Hypothalamus (tissue), 51 donors: ENCODE results near the gene SLC25A10.

Experiments used
- DNase-seq, 51 donors: peaks; one replicate each; lab custom pipeline; 2025; lab: John Stamatoyannopoulos, UW

Gene SLC25A10, protein sequence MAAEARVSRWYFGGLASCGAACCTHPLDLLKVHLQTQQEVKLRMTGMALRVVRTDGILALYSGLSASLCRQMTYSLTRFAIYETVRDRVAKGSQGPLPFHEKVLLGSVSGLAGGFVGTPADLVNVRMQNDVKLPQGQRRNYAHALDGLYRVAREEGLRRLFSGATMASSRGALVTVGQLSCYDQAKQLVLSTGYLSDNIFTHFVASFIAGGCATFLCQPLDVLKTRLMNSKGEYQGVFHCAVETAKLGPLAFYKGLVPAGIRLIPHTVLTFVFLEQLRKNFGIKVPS

DNA sequence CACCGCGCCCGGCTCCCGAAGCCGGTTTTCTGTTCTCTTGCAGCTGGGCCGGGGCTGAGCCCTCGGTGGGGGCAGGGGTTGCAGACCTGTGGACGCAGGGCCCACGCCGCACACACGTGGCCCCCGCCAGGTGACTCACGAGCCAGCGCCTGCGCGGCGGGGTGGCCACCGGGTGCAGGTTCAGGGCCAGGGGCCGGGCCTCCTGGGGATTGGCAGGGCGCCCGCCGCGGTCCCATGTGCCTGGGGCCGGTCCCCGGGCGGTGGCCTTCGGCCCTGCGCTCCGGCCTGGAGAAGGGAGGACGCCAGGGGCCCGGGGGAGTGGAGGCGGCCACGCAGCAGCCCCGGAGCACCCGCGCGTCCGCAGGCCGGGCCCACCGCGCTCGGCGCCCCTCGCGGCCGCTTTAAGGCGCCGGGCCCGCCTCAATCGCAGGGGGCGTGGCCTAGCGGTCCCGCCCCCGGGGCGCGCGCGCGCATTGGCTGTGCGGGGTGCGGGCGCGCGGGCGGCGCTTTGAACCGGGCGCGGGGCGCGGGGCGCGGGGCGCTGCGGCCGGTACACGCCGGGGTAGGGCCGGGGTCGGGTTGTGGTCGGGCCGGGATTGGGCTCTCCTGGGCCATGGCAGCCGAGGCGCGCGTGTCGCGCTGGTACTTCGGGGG, at the start of gene SLC25A10:
Gene SLC25A10, plus strand, starts transcription at position 471 of the 654 bp plus-strand sequence. Its CDS starts 143 bp downstream, at position 614.
- peak in 44 of 51 donors; percentile 26 to 86 (median 62) for DNase-seq

DNA sequence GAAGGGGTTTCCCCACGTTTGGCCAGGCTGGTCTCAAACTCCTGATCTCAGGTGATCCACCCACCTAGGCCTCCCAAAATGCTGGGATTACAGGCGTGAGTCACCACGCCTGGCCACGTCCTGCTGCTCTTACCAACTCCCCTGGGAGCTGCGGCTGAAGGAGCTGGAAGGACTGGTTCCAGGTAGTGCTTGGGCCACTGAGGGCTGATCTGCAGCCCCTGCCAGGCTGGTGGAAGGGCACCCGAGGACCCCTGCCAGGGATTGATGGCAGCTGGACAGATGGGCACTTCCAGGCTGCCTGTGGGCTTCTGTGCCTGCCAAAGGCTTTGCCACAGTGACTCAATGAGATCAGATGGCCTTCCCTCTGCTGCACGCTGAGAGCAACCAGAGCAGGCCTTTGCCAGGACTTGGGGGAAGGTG, 48.0 kb upstream of the SLC25A10 start:
- DNase-seq, result no peak

DNA sequence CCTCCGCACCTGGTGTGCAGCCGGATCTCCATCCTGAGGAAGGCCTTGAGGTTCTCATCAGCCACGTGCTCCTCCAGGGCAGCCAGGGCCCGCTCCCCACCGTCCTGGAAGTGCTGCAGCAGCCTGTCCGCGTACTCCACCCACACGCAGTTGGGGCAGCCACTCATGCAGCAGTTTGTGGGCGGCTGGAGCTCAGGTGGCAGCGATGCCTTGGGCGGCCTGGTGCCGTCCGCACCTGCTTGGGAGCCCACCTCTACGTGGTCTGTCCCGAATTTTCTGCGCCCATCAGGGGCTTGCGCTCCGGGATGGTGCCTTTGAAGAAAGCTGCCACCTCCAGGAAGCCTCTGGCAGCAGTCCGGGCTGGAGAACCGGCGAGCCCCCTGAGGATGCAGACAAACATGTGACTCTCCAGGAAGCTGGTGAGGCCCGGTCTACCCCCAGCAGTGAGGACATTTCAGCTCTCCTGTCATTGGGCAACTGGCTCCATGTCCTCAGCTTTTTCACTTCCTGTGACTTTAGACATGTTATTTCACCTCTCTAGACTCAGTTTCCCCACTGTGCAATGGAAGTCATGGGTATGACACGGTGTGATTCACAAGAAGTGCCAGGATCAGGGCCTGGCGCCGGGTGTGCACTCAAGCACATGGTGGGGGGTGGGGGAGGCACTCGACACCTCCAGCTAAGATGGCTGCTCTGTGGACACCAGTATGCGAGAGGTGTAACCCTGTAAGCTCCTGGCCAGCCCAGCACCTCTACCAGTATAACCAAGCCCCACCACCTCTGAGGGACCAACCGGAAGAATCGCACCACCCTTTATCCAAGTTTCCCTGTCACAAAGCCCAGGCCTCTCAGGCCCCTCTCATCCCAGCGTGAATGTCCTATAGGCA, 46.6 kb upstream of the SLC25A10 start:
- DNase-seq, result peak in 4 of 51 donors; percentile 3 to 27 (median 20)

DNA sequence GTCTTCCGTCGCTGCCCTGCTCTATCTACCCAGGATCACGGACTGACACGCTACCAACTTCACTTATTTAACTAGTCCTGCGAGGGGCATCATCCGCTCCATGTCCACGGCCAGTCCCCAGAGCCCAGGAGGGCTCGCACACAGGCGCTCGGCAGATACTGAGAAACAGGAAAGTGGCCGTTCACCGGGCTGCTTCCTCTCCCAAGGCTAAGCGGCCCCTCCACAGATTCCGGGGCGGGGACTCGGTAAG, 46.1 kb upstream of the SLC25A10 start:
- DNase-seq, result no peak

DNA sequence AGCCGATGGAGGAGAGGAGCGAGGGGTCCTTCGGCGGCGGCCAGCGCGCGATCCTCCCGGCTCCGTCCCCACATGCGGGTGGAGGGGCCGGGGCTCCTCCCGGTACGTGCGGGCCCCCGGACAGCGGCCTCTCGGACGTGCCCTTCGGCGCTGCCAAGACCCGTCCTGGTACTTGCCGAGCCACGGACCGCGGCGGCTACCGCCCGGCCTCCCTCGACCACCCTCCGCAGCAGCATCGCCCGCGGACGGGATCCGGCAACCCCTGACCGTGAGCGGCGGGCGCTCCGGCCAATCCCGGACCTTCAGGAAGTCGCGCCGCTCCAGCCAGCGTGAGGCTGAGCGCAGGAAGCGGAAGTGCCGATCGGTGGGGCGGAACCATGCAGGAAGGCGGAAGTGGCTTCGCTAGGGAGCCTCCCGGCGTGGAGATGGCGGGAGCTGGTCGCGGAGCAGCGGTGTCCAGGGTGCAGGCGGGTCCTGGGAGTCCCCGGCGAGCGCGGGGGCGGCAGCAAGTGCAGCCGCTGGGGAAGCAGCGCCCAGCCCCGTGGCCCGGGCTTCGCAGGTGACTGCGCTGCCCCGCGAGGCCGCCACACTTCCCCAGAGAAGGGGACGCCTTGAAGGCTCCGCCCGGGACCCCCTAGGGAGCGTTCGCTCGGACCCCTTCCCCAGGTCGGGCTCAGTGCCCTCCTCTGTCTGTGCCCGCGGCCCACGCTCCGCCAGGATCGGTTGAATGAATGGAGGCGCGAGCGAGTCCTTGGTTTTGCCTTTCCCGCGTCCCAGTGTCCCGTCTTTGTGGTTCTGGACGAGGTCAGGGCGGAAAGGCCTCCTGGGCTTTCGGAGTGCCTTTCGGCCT, 45.5 kb upstream of the SLC25A10 start, which contains the start of the genes CCDC137 and OXLD1:
Gene CCDC137, plus strand, starts transcription at position 396 of the 850 bp plus-strand sequence. Its CDS starts 30 bp downstream, at position 426.
Gene OXLD1, minus strand, starts transcription at position 264 of the 850 bp plus-strand sequence. Its CDS starts 28 bp downstream, at position 236.
- DNase-seq, result peak; percentile 57 to 98 (median 91)

DNA sequence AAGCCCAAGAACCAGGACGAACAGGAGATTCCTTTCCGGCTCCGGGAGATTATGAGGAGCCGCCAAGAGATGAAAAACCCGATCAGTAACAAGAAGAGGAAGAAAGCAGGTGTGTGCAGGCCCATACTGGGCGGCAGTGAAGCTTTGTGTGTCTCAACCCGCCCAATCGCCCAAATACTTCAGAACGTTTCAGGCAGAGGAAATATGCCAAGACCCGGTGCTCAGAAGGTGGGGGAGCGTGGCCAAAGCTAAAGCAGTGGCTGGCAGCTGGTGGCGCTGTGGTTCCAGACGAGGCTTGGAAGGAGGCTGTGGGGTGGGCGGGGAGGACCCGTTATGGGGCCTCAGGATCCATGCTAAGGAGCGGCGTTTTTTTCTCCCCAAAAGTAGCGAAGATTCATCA, 44.3 kb upstream of the SLC25A10 start:
- DNase-seq, result no peak

DNA sequence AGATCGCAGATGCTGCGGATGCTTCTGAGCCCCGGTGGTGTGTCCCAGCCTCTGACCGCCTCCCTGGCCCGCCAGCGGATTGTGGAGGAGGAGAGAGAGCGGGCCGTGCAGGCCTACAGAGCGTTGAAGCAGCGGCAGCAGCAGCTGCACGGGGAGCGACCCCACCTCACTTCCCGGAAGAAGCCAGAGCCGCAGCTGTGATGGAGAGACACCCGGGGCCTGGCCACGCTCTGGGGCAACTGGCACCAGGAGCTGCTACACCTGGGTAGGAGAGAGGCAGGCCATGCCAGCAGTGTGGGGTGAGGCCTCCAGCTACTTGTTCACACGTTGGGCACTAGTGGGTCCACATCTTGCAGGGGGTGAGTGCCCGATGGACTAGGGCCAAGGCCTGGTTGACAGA, 39.6 kb upstream of the SLC25A10 start:
- no peak for DNase-seq

DNA sequence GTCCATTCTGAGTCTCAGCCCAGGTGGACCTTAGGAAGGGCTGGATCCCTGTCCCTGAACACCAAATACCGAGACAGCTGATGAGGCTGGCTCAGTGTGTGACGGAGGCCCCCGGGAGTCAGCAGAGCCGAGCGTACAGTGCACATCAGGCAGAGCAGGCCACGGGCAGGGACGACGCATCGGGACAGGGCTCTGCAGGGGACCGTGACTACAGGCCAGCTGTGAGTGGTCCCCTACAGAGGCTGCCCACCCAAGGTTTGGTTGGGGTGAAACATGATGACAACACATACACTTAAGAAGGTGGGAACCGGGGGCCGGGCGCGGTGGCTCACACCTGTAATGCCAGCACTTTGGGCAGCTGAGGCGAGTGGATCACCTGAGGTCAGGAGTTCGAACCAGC, 39.1 kb upstream of the SLC25A10 start:
- no peak for DNase-seq

DNA sequence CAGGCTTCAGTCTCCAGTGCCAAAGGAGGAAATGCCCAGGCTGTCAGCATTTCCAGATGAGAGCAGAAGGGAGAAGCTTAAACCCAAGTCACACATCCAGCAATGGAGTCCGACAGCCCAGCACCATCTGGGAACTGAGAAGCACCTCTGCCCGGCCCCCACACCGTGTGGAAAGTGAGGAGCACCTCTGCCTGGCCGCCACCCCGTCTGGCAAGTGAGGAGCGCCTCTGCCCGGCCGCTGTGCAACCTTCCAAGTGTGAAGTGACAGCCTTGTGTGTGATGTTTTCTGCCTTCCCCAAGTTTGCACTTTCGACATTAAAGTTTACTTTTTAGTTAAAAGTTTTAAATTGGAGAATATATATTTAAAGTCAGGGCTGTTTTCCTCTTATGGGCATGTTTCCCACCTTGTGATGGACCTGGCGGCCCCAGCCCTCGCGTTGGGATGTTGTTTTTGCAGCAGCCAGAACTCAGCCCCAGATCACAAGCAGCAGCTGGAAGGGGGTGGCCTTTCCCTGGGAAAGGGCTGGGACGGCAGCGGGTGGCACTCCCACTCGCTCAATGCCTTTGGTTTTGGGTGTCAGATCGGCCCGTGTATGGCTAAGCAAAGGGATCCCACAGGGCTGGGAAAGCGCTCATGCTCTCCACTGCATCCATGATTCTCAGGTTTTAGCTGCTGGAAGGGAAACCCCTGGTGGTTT, 38.4 kb upstream of the SLC25A10 start:
- no peak for DNase-seq

DNA sequence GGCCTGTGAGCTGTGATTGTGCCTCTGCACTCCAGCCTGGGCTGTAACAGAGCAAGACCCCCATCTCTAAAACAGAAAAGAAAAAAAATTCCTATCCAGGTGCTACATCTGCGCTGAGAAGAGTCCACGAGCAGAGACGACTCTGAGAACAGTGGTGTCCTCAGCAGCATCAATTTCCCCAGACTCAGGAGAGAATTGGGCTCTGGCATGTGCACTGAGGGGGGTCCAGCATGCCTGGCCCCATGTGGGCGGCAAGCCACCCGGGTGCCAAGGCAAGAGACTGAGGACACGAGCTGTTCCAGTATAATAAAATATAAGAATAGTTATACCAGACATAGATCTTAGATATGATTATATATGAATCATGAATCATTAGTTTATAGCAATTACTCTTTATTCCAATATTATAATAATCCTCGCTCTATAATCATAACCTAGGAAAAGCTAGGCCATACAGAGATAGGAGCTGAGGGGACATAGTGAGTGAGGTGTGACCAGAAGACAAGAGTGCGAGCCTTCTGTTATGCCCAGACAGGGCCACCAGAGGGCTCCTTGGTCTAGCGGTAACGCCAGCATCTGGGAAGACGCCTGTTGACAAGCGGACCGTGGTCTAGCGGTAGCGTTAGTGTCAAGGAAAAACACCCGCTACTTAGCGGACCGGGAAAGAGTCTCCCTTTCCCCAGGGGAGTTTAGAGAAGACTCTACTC, 36.4 kb upstream of the SLC25A10 start:
- DNase-seq, result peak in 18 of 51 donors; percentile 5 to 55 (median 21)

DNA sequence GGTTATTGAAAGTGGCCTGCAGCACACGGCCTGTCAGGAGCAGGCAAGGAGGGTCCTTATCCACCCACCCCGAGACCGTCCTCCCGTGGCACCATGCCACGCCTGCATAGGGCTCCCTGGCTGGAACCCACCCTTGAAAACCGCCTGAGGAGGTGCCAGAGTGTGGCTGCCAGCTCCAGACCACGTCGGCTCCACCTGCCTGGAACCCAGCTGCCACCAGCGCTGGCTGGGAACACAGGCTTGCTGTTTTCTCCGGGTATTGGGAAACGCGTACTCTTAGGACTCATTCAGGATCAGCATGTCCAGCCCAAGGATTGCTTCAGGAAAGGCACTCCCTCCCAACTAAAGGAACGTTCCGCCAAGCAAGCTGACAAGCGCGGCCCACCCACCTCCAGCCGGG, 35.2 kb upstream of the SLC25A10 start:
- peak in 6 of 51 donors; percentile 8 to 26 (median 13) for DNase-seq

DNA sequence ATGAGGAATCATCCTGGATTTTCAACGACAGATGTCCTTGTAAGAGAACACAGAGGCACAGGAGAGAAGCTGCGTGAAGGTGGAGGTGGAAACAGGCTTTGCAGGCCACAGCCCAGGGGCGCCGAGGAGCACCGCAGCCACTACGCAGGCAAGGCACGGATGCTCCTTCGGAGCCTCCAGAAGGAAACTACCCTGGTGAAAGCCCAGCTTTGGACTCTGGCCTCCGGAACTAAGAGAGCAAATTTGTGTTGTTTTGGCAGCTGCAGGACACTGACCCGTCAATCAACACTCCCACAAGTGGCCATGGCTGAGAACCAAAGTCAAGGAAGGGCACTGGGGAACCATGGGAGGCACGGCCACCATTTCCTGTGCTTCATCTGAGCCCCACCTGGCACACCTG, 31.9 kb upstream of the SLC25A10 start:
- no peak for DNase-seq

DNA sequence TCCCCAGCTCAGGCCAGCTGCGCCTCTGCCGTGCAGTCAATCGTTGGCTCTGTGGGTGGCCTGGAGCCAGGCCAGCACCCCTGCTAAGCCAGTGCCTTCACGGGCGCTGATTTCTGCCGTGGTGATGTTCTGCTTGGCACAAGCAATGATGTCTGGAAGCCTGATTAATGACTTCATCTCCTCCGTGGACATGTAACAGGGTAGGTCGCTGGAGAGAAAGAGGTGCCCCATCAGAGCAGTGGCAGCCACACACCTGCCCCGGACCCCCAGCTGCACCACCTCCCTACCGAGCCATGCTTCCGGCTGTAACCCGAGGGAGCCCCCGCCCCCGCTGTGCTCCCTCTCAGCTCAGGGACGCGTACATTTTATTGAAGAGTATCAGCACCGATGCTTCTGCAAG, 30.4 kb upstream of the SLC25A10 start:
- DNase-seq, result peak in 10 of 51 donors; percentile 7 to 30 (median 17)

DNA sequence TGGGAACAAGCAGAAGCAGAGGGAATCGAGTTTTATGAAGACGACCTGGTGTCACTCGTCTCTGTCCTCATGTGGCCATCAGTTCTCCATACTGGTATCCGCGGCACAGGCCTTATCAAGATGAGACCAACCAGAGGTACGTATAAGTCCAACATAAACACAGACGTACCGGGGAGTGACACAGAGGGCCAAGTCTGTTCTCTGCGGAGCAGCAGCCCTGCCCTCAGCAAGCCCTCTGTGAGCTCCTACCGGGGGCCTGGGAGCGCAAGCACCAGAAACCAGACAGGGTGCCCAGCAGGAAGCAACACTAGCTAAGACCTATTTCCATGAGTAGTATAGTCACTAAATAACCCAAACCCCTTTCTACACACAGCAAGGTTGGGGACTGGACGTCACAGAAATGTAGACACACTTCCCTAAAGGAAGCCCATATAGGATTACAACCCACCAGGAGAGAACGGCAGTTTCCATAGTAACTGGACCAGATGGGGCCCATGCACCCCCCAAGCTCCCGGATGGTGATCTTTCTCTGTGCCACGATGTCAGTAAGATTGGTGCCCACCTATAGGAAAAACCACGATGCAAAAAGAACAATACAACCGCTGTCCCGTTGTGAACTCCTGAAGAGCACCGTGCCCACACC, 29.4 kb upstream of the SLC25A10 start:
- DNase-seq, result no peak

DNA sequence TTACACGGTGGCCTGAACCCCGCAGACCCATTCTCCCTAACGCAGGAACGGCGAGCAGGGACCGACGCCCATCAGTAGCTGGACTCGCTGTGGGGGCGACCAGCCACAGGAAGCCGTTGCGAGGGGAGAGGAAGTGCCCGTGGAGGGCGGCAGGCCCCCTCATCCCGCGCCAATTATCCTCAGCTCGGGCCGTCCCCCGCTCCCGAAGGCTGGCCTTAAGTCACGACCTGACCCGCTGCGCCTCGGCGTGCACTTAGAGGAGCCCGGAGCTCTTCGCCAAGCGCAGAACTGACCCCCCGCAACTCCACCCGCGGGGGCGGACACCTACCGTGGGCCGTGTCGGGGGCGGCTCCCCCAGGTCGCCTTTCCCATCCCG, 28.9 kb upstream of the SLC25A10 start:
- peak in 4 of 51 donors; percentile 42 to 62 (median 52) for DNase-seq

DNA sequence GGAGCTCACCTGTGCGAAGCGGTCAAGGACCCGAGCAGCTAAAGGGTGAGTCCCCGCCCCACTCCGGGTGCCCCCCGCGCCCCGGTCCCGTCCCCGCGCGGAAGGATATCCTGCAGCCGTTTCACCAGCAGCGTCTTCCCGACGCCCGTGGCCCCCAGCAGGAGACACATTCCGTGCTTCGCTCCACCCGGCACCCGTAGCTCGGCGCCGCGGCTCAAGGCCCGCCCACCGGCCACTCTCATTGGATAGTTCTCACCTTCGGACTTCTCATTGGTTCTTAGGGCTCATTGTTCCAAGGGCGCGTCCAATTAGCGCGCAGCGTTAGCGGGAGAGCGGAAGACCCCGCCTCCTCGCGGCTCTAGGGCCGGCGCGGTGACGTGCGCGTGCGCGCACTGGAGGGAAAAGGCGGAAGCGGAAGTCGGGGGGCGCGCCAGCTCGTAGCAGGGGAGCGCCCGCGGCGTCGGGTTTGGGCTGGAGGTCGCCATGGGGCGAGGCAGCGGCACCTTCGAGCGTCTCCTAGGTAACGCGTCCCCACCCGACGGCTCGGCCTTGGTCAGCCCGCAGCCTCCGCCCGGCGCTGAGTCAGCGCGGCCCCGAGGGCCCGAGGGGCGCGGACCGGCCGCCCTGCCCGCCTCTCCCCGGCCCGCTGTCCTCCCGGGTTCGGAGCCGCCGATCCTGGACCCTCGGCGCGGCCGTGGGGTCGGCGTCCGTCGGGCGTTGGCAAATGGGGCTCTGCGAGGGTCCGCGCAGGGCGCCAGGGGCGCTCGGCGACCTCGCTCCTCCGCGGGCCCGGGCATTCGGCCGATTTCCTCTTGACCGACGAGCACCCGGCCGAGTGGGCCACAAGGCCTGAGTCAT, 28.3 kb upstream of the SLC25A10 start, which contains the start of the genes ARL16 and HGS:
Gene ARL16, minus strand, starts transcription at position 214 of the 858 bp plus-strand sequence. Its CDS starts 44 bp downstream, at position 170.
Gene HGS, plus strand, starts transcription at position 428 of the 858 bp plus-strand sequence. Its CDS starts 56 bp downstream, at position 484.
- DNase-seq, result peak; percentile 81 to 98 (median 95)

DNA sequence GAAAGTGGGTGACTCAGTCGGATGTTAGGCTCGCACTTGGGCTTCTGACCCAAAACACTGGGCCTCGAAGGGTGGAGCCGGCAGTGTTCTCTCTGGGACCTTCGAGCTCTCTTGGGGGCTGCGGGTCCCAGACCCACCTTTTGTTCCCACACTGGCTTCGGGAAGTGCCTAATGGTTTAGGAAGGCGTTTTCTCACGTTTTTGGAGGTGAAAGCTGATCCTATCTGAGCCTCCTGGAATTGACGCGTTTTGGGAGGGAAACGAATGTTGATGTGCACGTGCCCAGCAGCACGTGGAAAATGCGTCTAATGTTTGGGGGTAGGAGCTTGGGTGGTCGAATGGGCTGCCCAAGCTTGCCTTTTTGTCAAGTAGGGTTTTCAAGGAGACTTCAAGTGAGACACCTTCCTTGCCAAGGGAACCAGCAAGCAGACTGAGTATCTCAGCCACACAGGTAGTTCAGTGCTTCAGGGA, 27.6 kb upstream of the SLC25A10 start:
- no peak for DNase-seq
